Measurements from ENCODE around the gene PYCARD.

PYCARD gene

DNA sequence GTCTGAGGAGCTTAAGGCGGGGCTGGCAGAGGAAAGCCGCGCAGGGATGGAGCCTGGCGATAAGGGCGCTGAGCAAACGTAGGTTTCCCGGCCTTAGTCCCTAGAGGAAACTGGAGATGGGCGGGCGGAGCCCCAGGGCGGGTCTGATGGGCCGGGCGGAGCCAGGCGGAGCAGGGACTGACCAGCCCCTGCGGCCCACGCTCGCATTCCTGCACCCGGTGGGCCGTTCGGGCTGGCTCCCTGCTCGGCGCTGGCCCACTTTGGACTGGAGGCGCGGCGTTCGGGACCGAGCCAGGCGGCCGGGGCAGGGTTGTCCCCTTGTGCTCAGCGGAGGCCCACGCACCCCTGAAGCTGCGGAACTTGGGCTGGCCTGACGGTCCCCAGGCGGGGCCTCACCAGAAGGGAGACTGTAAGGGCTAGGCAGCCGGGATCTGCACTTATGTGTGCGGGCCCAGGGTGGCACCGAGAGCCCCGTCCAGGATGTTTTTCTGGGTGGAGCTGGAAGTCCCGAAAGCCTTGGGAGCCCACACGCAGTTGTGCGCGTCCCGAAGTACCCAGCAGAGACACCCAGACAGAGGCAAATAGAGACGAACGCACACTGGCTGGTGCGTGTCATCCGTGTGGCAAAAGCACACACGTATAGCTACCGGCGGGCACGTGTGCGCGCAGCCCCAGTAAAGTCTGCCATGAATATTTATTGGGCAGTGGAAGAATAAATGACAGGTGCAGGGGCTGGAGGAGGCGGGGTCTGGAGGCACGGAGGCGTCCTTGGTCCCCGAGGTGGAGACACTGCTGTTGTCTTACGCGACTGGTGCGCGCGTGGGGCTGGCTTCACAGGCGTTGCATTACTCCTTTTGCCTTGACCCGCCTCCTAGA is 13.0 kb upstream of the PYCARD start:
- TF ChIP-seq REST (IDR thresholded peaks at IDR 0.05; ENCODE audit: insufficient read depth in 1 of 2, low read depth in 2 of 2, low read length in 2 of 2), result no peak

- no peak for TF ChIP-seq FOXP2 (optimal IDR thresholded peaks at IDR 0.05; ENCODE audit: borderline replicate concordance, extremely low read depth, extremely low read length, insufficient read depth)
- TF ChIP-seq SIN3A (IDR thresholded peaks at IDR 0.05; ENCODE audit: borderline replicate concordance, insufficient read depth, low read length), result no peak
- TF ChIP-seq REST (IDR thresholded peaks at IDR 0.05; ENCODE audit: insufficient read depth in 1 of 2, low read depth in 2 of 2, low read length in 2 of 2), result no peak
- TF ChIP-seq TAF1 (IDR thresholded peaks at IDR 0.05; ENCODE audit: borderline replicate concordance, insufficient read depth, low read length), result no peak
- TF ChIP-seq POLR2AphosphoS5 (IDR thresholded peaks at IDR 0.05; ENCODE audit: low read depth, low read length), result no peak
Measured at GRCh38 chr16:31214708-31215286, 12.2 kb upstream of the PYCARD start.

DNA sequence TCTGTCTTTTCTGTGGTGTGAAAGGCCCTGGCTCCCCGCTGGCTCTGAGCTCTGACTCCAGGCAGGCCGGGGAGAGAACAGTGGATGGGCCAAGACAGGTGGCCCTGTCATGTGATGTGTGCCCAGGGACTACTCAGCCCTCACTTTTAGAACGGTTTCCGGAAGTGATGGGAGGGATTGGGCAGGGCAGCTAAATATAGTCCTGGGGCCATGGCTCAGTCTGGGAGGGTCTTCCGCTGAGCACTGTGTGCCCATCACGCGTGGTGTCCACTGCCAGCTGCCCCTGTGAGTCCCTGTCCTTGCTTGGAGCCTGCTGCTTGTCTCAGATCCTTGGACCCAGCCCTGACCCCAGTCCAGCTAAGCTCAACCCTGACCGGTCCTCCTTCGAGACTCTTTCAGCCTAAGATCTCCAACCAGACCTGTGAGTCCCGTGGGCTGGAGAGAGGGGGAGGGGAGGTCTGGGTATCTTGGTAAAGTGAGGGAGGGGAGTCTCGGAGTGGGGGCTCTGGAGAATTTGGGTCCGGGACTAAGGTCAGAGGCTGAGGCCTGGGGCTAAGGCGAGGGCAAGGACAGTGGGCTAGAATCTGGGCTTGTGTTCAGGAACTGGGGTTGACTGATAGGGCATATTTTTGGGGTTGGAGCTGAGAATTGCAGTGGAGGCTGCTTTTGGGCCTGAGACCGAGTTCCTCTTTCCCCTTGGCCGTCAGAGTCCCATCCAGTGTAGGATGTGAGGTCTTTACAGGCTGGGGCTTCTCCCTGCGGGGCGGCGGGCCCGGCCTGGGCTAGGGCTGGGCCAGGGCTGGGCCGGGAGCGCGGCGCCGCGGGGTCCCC is 11.5 kb upstream of the PYCARD start, which contains the start of gene TRIM72:
Gene TRIM72 (plus strand): TSS at position 243 of the 831 bp plus-strand sequence. CDS start 620 bp downstream, outside the sequence.
- no peak for TF ChIP-seq FOXP2 (optimal IDR thresholded peaks at IDR 0.05; ENCODE audit: borderline replicate concordance, extremely low read depth, extremely low read length, insufficient read depth)
- no peak for TF ChIP-seq POLR2AphosphoS5 (IDR thresholded peaks at IDR 0.05; ENCODE audit: low read depth, low read length)
- TF ChIP-seq SIN3A (IDR thresholded peaks at IDR 0.05; ENCODE audit: borderline replicate concordance, insufficient read depth, low read length), result no peak
- TF ChIP-seq TAF1 (IDR thresholded peaks at IDR 0.05; ENCODE audit: borderline replicate concordance, insufficient read depth, low read length), result no peak
- no peak for TF ChIP-seq REST (IDR thresholded peaks at IDR 0.05; ENCODE audit: insufficient read depth in 1 of 2, low read depth in 2 of 2, low read length in 2 of 2)

- TF ChIP-seq REST (IDR thresholded peaks at IDR 0.05; ENCODE audit: insufficient read depth in 1 of 2, low read depth in 2 of 2, low read length in 2 of 2) (no peak), SIN3A (IDR thresholded peaks at IDR 0.05; ENCODE audit: borderline replicate concordance, insufficient read depth, low read length) (no peak), FOXP2 (optimal IDR thresholded peaks at IDR 0.05; ENCODE audit: borderline replicate concordance, extremely low read depth, extremely low read length, insufficient read depth) (no peak), POLR2AphosphoS5 (IDR thresholded peaks at IDR 0.05; ENCODE audit: low read depth, low read length) (no peak), TAF1 (IDR thresholded peaks at IDR 0.05; ENCODE audit: borderline replicate concordance, insufficient read depth, low read length) (no peak)
Measured at GRCh38 chr16:31213342-31213741, 10.8 kb upstream of the PYCARD start.
